Parathyroid adenoma (tissue), 2 donors: ENCODE measurements around the gene BCAP31.

Experiments
- H2AFZ ChIP-seq: fragments of 300-600 bp; sonication (generic); one replicate; pipeline ENCODE4 v1.7.0; 2017; ENCODE audit warnings: antibody characterized with exemption, mild to moderate bottlenecking
- H3K27ac ChIP-seq: fragments of 300-600 bp; sonication (generic); one replicate; pipeline ENCODE4 v1.7.0; 2017
- H3K27me3 ChIP-seq: fragments of 300-600 bp; sonication (generic); one replicate; pipeline ENCODE4 v1.7.0; 2017; ENCODE audit warnings: low read length; ENCODE audit not compliant: control insufficient read depth, insufficient read depth
- H3K36me3 ChIP-seq: fragments of 300-600 bp; sonication (generic); one replicate; pipeline ENCODE4 v1.7.0; 2017; ENCODE audit warnings: low read length; ENCODE audit not compliant: control insufficient read depth, insufficient read depth
- H3K4me1 ChIP-seq: fragments of 300-600 bp; sonication (generic); one replicate; pipeline ENCODE4 v1.7.0; 2017; ENCODE audit warnings: control low read depth
- H3K4me2 ChIP-seq: fragments of 300-600 bp; sonication (generic); one replicate; pipeline ENCODE4 v1.7.0; 2017; ENCODE audit warnings: low read length
- H3K4me3 ChIP-seq: fragments of 300-600 bp; sonication (generic); one replicate; pipeline ENCODE4 v1.7.0; 2017; ENCODE audit warnings: low read depth, low read length
- H3K79me2 ChIP-seq: fragments of 300-600 bp; sonication (generic); one replicate; pipeline ENCODE4 v1.7.0; 2017; ENCODE audit warnings: control low read depth
- H3K9ac ChIP-seq: fragments of 300-600 bp; sonication (generic); one replicate; pipeline ENCODE4 v1.7.0; 2017; ENCODE audit warnings: mild to moderate bottlenecking
- H3K9me3 ChIP-seq: fragments of 300-600 bp; sonication (generic); one replicate; pipeline ENCODE4 v1.7.0; 2017; ENCODE audit warnings: low read length; ENCODE audit not compliant: control insufficient read depth
- CTCF ChIP-seq: fragments of 300-600 bp; sonication (generic); IDR thresholded peaks from one replicate; pipeline ENCODE4 v1.7.0; 2017; ENCODE audit warnings: antibody characterized with exemption, mild to moderate bottlenecking
- donor health status: primary hyperparathyroidism.

Gene BCAP31

GRCh38 chrX:153681175-153681574 is 43.0 kb downstream of the BCAP31 start:
- H3K79me2 ChIP-seq: no peaks in the 10 kb centered on the region
- H3K27me3 ChIP-seq: no peaks in the 10 kb centered on the region
- H3K9me3 ChIP-seq: no peaks in the 10 kb centered on the region
- TF ChIP-seq CTCF: no peak
- no peak overlapping the region for H3K4me2 ChIP-seq
- no peak overlapping the region for H2AFZ ChIP-seq
- H3K4me1 ChIP-seq: no peaks in the 10 kb centered on the region
- no peak overlapping the region for H3K4me3 ChIP-seq
- H3K27ac ChIP-seq: no peak overlapping the region
- no peaks in the 10 kb centered on the region for H3K36me3 ChIP-seq
- H3K9ac ChIP-seq: no peak overlapping the region

- Histone ChIP-seq H2AFZ (no peak overlapping the region), H3K27me3 (no peaks in the 10 kb centered on the region), H3K36me3 (no peaks in the 10 kb centered on the region), H3K4me3 (no peak overlapping the region), H3K9ac (no peak overlapping the region), H3K9me3 (no peaks in the 10 kb centered on the region), H3K79me2 (no peaks in the 10 kb centered on the region), H3K4me2 (no peak overlapping the region), H3K27ac (no peak overlapping the region), H3K4me1 (no peaks in the 10 kb centered on the region)
- TF ChIP-seq CTCF: no peak
These were observed 49.9 kb downstream of the BCAP31 start for GRCh38 chrX:153674219-153674851.

GRCh38 chrX:153673428-153674218 is 50.6 kb downstream of the BCAP31 start, which contains the start of gene PNCK:
Gene PNCK, minus strand, starts transcription at chrX:153673813. Its CDS starts 737 bp downstream, at chrX:153673076.
- H3K27me3 ChIP-seq: no peaks in the 10 kb centered on the region
- no peak within 1 kb of the TSS for H3K4me3 ChIP-seq
- no peak within 1 kb of the TSS for H3K4me2 ChIP-seq
- H3K27ac ChIP-seq: no peak within 1 kb of the TSS
- no peaks in the 10 kb centered on the region for H3K79me2 ChIP-seq
- no peaks in the 10 kb centered on the region for H3K9me3 ChIP-seq
- H3K4me1 ChIP-seq: no peaks in the 10 kb centered on the region
- no peak within 1 kb of the TSS for H3K9ac ChIP-seq
- TF ChIP-seq CTCF: no peak
- no peak within 1 kb of the TSS for H2AFZ ChIP-seq
- H3K36me3 ChIP-seq: no peaks in the 10 kb centered on the region

GRCh38 chrX:153672531-153673427 is 51.4 kb downstream of the BCAP31 start:
- TF ChIP-seq CTCF: no peak
- Histone ChIP-seq H3K27ac (no peak overlapping the region), H3K4me3 (no peak overlapping the region), H3K9me3 (no peaks in the 10 kb centered on the region), H3K27me3 (no peaks in the 10 kb centered on the region), H3K36me3 (no peaks in the 10 kb centered on the region), H3K79me2 (no peaks in the 10 kb centered on the region), H3K4me1 (no peaks in the 10 kb centered on the region), H3K4me2 (no peak overlapping the region), H2AFZ (no peak overlapping the region), H3K9ac (no peak overlapping the region)
